H7 (cell line): Measurements from ENCODE around the gene C3orf62. TPM values are rescaled to one million over a fixed set of nuclear protein-coding genes. Genes with fewer than 3 reads are reported as not detected.

Experiments
- total RNA-seq: library from RNA; depleted of rRNA; stranded (reverse); fragments of >200 nt; shearing (Covaris generic); gene quantifications from 2 replicates; pipeline ENCODE4 v1.2.3, GENCODE V29; 2014; rRNA removed

Gene C3orf62
- total RNA-seq, 1 experiment from 2014 or later = 0.80 TPM

Other genes starting within 250 kb of the C3orf62 start
- 409 and 490 TPM in 2 replicates for gene IMPDH2, start 247.8 kb downstream of the C3orf62 start, total RNA-seq
- 118 and 137 TPM in 2 replicates for gene QRICH1, start 183.2 kb downstream of the C3orf62 start, total RNA-seq
- gene QARS1, start 172.5 kb downstream of the C3orf62 start, total RNA-seq = 308 and 312 TPM in 2 replicates
- gene USP19, start 156.4 kb downstream of the C3orf62 start, total RNA-seq = 64.4 and 73.0 TPM in 2 replicates
- gene LAMB2, start 144.2 kb downstream of the C3orf62 start, total RNA-seq = 81.1 and 87.3 TPM in 2 replicates
- gene CCDC71, start 110.9 kb downstream of the C3orf62 start, total RNA-seq = 37.1 and 46.4 TPM in 2 replicates
- 19.8 and 27.7 TPM in 2 replicates for gene KLHDC8B, start 105.6 kb downstream of the C3orf62 start, total RNA-seq
- gene USP4, start 62.8 kb upstream of the C3orf62 start, total RNA-seq = 9.6 and 10.7 TPM in 2 replicates
- 222 and 298 TPM in 2 replicates for gene GPX1, start 81.1 kb upstream of the C3orf62 start, total RNA-seq
- gene RHOA, start 134.7 kb upstream of the C3orf62 start, total RNA-seq = 377 and 386 TPM in 2 replicates
- 5.8 and 10.9 TPM in 2 replicates for gene TCTA, start 135.2 kb upstream of the C3orf62 start, total RNA-seq
- 48.1 and 60.4 TPM in 2 replicates for gene AMT, start 145.2 kb upstream of the C3orf62 start, total RNA-seq
- 5.2 and 5.7 TPM in 2 replicates for gene NICN1, start 152.1 kb upstream of the C3orf62 start, total RNA-seq
- 80.4 and 87.4 TPM in 2 replicates for gene DAG1, start 193.0 kb upstream of the C3orf62 start, total RNA-seq